GM19395 (cell line): ENCODE results near the gene KLHDC4.

Source experiments
- ATAC-seq: cut with Tn5 transposase; IDR thresholded peaks from one replicate; pipeline ENCODE4 v1.9.1; 2021; ENCODE audit warnings: mild to moderate bottlenecking, moderate library complexity; ENCODE audit not compliant: unreplicated experiment

The KLHDC4 gene

DNA sequence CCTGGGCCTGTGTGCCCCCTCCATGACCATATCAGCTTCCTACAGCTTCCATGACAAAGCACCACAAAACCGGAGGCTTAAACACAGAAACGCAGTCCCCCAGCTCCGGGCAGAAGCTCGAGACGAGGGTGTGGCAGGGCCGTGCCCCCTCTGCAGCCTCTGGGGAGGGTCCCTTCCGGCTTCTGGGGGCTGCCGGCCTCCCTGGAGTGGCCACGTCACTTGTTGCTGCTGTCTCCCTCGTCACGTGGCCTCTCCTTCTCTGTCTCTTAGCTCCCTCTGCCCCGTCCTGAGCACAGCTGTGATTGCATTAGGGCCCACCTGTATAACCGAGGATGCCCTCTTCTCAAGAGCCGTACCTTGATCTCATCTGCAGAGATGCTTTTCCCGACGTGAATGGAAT is 98.9 kb downstream of the KLHDC4 start:
- no peak for ATAC-seq

DNA sequence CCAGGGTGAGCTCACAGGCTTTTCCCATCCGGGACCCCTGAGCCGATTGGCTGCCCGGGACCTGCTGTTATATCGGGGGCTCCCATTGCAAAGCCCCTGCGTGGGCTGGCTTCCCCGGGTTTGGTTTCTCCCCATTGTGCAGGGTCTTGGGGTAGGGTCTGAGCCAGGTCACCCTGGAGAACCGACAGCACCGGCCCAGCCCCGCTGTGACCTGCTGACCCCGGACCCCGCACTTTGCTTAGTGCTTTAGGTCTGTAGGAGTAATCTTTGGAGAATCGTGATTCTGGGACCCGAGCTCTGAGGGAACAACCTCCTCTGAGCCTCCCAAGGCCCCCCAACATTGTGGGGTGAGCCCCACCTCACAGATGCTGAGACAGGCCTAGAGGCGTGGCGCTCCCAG is 100.6 kb downstream of the KLHDC4 start:
- no peak for ATAC-seq

DNA sequence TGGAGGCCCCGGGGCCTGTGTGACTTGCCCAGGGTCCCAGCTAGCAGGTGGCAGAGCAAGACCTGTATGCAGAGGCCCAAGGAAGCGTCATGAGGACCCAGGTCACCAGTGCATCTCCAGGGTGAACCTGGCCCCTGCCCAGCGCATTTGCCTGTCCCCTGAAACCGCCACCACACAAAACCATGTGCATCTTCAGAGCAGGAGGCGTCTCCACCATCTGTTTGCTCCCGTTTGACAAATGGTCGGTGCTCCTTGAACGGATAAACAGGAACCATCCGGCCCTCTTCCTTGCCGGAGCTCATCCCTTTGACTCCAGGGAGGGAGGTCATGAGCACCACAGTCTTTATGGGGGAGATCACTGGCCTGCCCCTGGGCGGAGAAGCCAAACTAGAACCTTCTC is 101.0 kb downstream of the KLHDC4 start:
- ATAC-seq: no peak

- ATAC-seq: no peak
Measured at GRCh38 chr16:87662254-87663204, 103.3 kb downstream of the KLHDC4 start.

- ATAC-seq: no peak
Measured at GRCh38 chr16:87661561-87661960, 104.2 kb downstream of the KLHDC4 start.

DNA sequence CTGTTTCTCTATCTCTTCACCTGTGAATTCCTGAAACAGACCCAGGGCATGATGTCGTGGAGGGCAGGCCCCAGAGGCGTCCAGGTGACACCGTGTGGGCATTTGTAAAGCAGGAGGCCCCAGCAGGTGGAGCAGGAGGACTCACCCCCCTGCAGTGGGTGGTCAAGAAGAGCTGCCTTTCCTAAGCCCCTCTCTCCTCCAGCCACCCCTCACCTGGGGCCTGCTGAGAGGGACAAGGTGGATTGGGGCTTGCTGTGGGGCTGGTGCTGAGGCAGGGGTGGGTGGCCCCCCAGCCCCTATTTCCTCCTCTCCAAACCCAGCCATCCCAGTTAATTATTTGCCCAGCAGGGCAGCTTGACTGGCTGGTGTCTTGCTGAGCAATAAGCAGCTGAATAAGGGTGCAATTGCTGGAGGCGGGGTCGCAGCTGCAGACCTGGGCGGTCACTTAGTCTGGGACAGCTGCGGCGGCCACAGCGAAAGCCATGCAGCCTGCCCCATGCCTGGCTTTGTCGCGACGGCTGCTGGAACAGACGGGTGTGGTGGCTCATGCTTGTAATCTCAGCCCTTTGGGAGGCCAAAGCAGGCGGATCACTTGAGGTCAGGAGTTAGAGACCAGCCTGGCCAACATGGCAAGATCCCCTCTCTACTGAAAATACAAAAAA is 107.1 kb downstream of the KLHDC4 start:
- ATAC-seq: no peak
